HepG2 (cell line): ENCODE results near the gene PODXL2. TPM values are rescaled to one million over a fixed set of nuclear protein-coding genes. Genes with fewer than 3 reads are reported as not detected.

Experiments
- ATAC-seq: fragments of 200-7000 bp; cut with Tn5 transposase; 3 replicates; pipeline ENCODE4 v1.9.1; 2020; ENCODE audit warnings: mild to moderate bottlenecking, moderate library complexity
- BruUV-seq: library from RNA; stranded (reverse); fragments of 400-500 nt; replicated peaks from 2 replicates; lab custom pipeline; 2021; lab: Mats Ljungman, UMichigan
- CTCF ChIA-PET: fragments of 300-600 bp; formaldehyde crosslinking; extraction: SDS; loops from one replicate; lab custom pipeline; 2021; ENCODE audit warnings: low total read pairs, inconsistent platforms, low intra/inter-chr PET ratio; lab: Yijun Ruan, JAX
- POLR2A ChIA-PET: fragments of 350-600 bp; sonication (Branson Sonifier 250); formaldehyde crosslinking; loops from one replicate; lab custom pipeline; 2020; ENCODE audit warnings: antibody characterized with exemption, inconsistent platforms; lab: Yijun Ruan, JAX
- DNase-seq: peaks from one replicate; pipeline ENCODE4 v3.0.0-alpha.2; 2015; ENCODE audit warnings: low spot score
- FAIRE-seq: peaks from 3 replicates; lab custom pipeline; 2011; peaks lifted over from hg19 to GRCh38; lab: Jason Lieb, UNC
- H2AFZ ChIP-seq: one replicate; pipeline ENCODE4 v1.6.1; 2011; ENCODE audit warnings: low read length, inconsistent platforms
- H3K27ac ChIP-seq: fragments of 300-600 bp; 3 replicates; pipeline ENCODE4 v1.8.0; 2011; ENCODE audit warnings: mixed run types, mild to moderate bottlenecking, mixed read lengths, low read length, inconsistent platforms; ENCODE audit not compliant: insufficient read depth; ENCODE audit errors: extremely low read length
- H3K27me3 ChIP-seq, 2 experiments: fragments of 200-600 bp in 1 of 2; 2 replicates in 1 of 2; 3 replicates in 1 of 2; pipeline versions ENCODE4 v1.6.0 to v1.8.0; 2011; ENCODE audit warnings: low read length in 2 of 2, mild to moderate bottlenecking in 2 of 2, moderate library complexity in 2 of 2, inconsistent platforms in 1 of 2; ENCODE audit not compliant: insufficient read depth in 2 of 2, control insufficient read depth in 1 of 2
- H3K36me3 ChIP-seq, 2 experiments: fragments of 200-600 bp in 1 of 2; replicated peaks in 1 of 2; 2 replicates in 1 of 2; 3 replicates in 1 of 2; pipeline versions ENCODE4 v1.5.1 to v1.8.0; 2011; ENCODE audit warnings: low read length in 2 of 2, inconsistent platforms in 1 of 2; ENCODE audit not compliant: insufficient read depth in 2 of 2, control insufficient read depth in 1 of 2
- H3K4me1 ChIP-seq: 2 replicates; pipeline ENCODE4 v1.5.1; 2012; ENCODE audit warnings: low read length, inconsistent platforms; ENCODE audit not compliant: insufficient read depth
- H3K4me2 ChIP-seq: 2 replicates; pipeline ENCODE4 v1.6.0; 2011; ENCODE audit warnings: low read depth, low read length, inconsistent platforms
- H3K4me3 ChIP-seq, 3 experiments: fragments of 200-600 bp in 1 of 3; sonication (generic), shearing (Covaris generic) in 1 of 3; replicated peaks in 1 of 3; 2 replicates each; pipeline ENCODE4 v1.5.1; 2011 to 2016; ENCODE audit warnings: low read length in 3 of 3, inconsistent platforms in 2 of 3, low read depth in 2 of 3, mild to moderate bottlenecking in 2 of 3, control low read depth in 1 of 3, mixed read lengths in 1 of 3; ENCODE audit not compliant: insufficient read depth in 1 of 3
- H3K79me2 ChIP-seq: one replicate; pipeline ENCODE4 v1.6.1; 2011; ENCODE audit warnings: low read length, inconsistent platforms; ENCODE audit not compliant: insufficient read depth
- H3K9ac ChIP-seq: 2 replicates; pipeline ENCODE4 v1.6.0; 2011; ENCODE audit warnings: mild to moderate bottlenecking, low read depth, low read length, inconsistent platforms; ENCODE audit not compliant: insufficient read depth
- H3K9me3 ChIP-seq: 2 replicates; pipeline ENCODE4 v1.5.1; 2012; ENCODE audit warnings: mild to moderate bottlenecking, low read length
- H4K20me1 ChIP-seq: 2 replicates; pipeline ENCODE4 v1.6.0; 2011; ENCODE audit warnings: inconsistent platforms, mild to moderate bottlenecking, low read length, moderate library complexity; ENCODE audit not compliant: insufficient read depth
- CCDC6 ChIP-seq: sonication (generic); formaldehyde crosslinking; IDR thresholded peaks from 2 replicates; pipeline ENCODE4 v1.8.1; 2022; ENCODE audit warnings: mild to moderate bottlenecking, missing genetic modification reagents, moderate library complexity
- DMAP1 ChIP-seq: IDR thresholded peaks from 2 replicates; pipeline ENCODE4 v1.6.1; 2016
- MATR3 ChIP-seq: sonication (generic); formaldehyde crosslinking; IDR thresholded peaks from 2 replicates; pipeline ENCODE4 v1.4.0; 2020; ENCODE audit warnings: missing genetic modification reagents
- ONECUT2 ChIP-seq: sonication (generic); formaldehyde crosslinking; IDR thresholded peaks from 2 replicates; pipeline ENCODE4 v1.4.0; 2020; ENCODE audit warnings: missing genetic modification reagents
- TRIM24 ChIP-seq: sonication (generic); formaldehyde crosslinking; IDR thresholded peaks from 2 replicates; pipeline ENCODE4 v1.8.0; 2022; ENCODE audit warnings: mild to moderate bottlenecking, missing genetic modification reagents
- ZNF446 ChIP-seq: sonication (generic); formaldehyde crosslinking; IDR thresholded peaks from 2 replicates; pipeline ENCODE4 v1.5.0; 2020; ENCODE audit warnings: mild to moderate bottlenecking, missing genetic modification reagents
- ZNF777 ChIP-seq: sonication (generic); formaldehyde crosslinking; IDR thresholded peaks from 2 replicates; pipeline ENCODE4 v1.4.0; 2020; ENCODE audit warnings: missing genetic modification reagents
- WGBS: methylation state at CpG from one replicate; pipeline ENCODE4 v1.1.6; 2017; ENCODE audit warnings: low lambda C conversion rate; 5-methylcytosine and 5-hydroxymethylcytosine counted together
- in situ Hi-C: cut with HindIII; loops from 2 replicates; pipeline ENCODE4 v1.10.0; 2017; ENCODE audit warnings: low pct_unique_long_range_greater_than_20kb; ENCODE audit not compliant: extremely low pct_ligation_motif_present
- intact Hi-C: fragments of 100-400 bp; cut with micrococcal nuclease; formaldehyde crosslinking; loops from one replicate; pipeline ENCODE4 v1.10.0; 2022; ENCODE audit not compliant: unreplicated experiment
- polyA plus RNA-seq, 8 experiments: library from polyadenylated mRNA; depleted of rRNA in 3 of 8; stranded (reverse) in 7 of 8; unstranded in 1 of 8; fragments of >200 nt; fragmentation: Illumina TruSeq in 4 of 8; extraction: Trizol in 4 of 8; gene quantifications; 2 replicates each; pipeline versions ENCODE4 v1.2.1 to v1.2.3, GENCODE V29; 2011 to 2016; ENCODE audit warnings: low read depth in 4 of 8, missing spikeins in 1 of 8, mixed read lengths in 1 of 8; ENCODE audit not compliant: insufficient read depth in 1 of 8
- total RNA-seq, 5 experiments: library from RNA; depleted of rRNA; stranded (reverse); fragments of >200 nt; fragmentation: Illumina TruSeq; extraction: Trizol; gene quantifications; 2 replicates each; pipeline ENCODE4 v1.2.3, GENCODE V29; 2016; ENCODE audit warnings: low read depth in 1 of 5
- TF ChIP-seq, protein P1 (sequence below): sonication (generic); formaldehyde crosslinking; IDR thresholded peaks from 2 replicates; pipeline ENCODE4 v1.5.0; 2020; ENCODE audit warnings: mild to moderate bottlenecking, missing genetic modification reagents
- TF ChIP-seq, protein P2 (sequence below): sonication (generic); formaldehyde crosslinking; IDR thresholded peaks from 2 replicates; pipeline ENCODE4 v1.4.0; 2020; ENCODE audit warnings: missing genetic modification reagents; ENCODE audit errors: not compliant biosample characterization
- TF ChIP-seq, protein P3 (sequence below): sonication (generic); formaldehyde crosslinking; conservative IDR thresholded peaks from 2 replicates; pipeline ENCODE4 v1.4.0; 2020; ENCODE audit warnings: missing genetic modification reagents
- TF ChIP-seq, protein P4 (sequence below): sonication (generic); formaldehyde crosslinking; IDR thresholded peaks from 2 replicates; pipeline ENCODE4 v1.9.0; 2021; ENCODE audit warnings: missing genetic modification reagents, mild to moderate bottlenecking, borderline replicate concordance
- TF ChIP-seq, protein P5 (sequence below): IDR thresholded peaks from 2 replicates; pipeline ENCODE4 v1.6.1; 2016; ENCODE audit warnings: missing biosample characterization, missing genetic modification reagents, low read depth
- TF ChIP-seq, protein P6 (sequence below): sonication (generic); formaldehyde crosslinking; IDR thresholded peaks from 2 replicates; pipeline ENCODE4 v1.4.0; 2020; ENCODE audit warnings: missing genetic modification reagents
- TF ChIP-seq, protein P7 (sequence below), 2 experiments: sonication (generic) in 1 of 2; formaldehyde crosslinking in 1 of 2; IDR thresholded peaks; 2 replicates each; pipeline versions ENCODE4 v1.4.0 to v1.6.1; 2018 to 2020; ENCODE audit warnings: missing genetic modification reagents in 2 of 2, borderline replicate concordance in 1 of 2, low read depth in 1 of 2, mild to moderate bottlenecking in 1 of 2, missing biosample characterization in 1 of 2

Gene PODXL2
- total and polyA plus RNA-seq, 2 of the 13 experiments (the other 11 are each of a cell fraction or from before 2014, with no cell fraction given) = 20.4 to 25.1 TPM

DNA sequence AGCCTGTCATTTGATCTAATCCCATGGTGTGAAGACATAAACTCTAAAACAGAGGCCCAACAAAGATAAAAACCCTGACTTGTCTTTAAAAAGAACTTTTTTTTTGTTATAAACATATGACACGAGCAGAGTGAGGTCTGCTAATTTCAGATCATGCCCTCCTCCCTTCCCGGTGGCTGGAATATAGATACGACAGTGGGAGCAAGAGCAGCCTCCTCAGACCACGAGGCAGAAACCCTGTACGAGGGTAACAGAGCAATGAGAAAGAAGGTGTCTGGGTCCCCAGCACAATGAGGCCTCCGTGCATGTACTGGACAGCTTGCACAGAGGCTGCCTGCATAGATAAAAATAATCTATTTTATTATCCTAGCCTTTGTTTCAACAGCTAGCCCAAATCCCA lies 44.3 kb upstream of the PODXL2 start:
- in situ Hi-C loops = no loop called here
- TF ChIP-seq, protein P1, sequence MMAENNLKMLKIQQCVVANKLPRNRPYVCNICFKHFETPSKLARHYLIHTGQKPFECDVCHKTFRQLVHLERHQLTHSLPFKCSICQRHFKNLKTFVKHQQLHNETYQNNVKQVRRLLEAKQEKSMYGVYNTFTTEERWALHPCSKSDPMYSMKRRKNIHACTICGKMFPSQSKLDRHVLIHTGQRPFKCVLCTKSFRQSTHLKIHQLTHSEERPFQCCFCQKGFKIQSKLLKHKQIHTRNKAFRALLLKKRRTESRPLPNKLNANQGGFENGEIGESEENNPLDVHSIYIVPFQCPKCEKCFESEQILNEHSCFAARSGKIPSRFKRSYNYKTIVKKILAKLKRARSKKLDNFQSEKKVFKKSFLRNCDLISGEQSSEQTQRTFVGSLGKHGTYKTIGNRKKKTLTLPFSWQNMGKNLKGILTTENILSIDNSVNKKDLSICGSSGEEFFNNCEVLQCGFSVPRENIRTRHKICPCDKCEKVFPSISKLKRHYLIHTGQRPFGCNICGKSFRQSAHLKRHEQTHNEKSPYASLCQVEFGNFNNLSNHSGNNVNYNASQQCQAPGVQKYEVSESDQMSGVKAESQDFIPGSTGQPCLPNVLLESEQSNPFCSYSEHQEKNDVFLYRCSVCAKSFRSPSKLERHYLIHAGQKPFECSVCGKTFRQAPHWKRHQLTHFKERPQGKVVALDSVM = no peak
- TF ChIP-seq, protein P2, sequence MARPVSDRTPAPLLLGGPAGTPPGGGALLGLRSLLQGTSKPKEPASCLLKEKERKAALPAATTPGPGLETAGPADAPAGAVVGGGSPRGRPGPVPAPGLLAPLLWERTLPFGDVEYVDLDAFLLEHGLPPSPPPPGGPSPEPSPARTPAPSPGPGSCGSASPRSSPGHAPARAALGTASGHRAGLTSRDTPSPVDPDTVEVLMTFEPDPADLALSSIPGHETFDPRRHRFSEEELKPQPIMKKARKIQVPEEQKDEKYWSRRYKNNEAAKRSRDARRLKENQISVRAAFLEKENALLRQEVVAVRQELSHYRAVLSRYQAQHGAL (CRISPR knock-in tag) = no peak
- TF ChIP-seq, protein P3, sequence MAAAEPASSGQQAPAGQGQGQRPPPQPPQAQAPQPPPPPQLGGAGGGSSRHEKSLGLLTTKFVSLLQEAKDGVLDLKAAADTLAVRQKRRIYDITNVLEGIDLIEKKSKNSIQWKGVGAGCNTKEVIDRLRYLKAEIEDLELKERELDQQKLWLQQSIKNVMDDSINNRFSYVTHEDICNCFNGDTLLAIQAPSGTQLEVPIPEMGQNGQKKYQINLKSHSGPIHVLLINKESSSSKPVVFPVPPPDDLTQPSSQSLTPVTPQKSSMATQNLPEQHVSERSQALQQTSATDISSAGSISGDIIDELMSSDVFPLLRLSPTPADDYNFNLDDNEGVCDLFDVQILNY = no peak
- TF ChIP-seq, protein P4, sequence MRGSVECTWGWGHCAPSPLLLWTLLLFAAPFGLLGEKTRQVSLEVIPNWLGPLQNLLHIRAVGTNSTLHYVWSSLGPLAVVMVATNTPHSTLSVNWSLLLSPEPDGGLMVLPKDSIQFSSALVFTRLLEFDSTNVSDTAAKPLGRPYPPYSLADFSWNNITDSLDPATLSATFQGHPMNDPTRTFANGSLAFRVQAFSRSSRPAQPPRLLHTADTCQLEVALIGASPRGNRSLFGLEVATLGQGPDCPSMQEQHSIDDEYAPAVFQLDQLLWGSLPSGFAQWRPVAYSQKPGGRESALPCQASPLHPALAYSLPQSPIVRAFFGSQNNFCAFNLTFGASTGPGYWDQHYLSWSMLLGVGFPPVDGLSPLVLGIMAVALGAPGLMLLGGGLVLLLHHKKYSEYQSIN (CRISPR knock-in tag) = no peak
- TF ChIP-seq ZNF446 (CRISPR knock-in tag) = no peak
- TF ChIP-seq, protein P5, sequence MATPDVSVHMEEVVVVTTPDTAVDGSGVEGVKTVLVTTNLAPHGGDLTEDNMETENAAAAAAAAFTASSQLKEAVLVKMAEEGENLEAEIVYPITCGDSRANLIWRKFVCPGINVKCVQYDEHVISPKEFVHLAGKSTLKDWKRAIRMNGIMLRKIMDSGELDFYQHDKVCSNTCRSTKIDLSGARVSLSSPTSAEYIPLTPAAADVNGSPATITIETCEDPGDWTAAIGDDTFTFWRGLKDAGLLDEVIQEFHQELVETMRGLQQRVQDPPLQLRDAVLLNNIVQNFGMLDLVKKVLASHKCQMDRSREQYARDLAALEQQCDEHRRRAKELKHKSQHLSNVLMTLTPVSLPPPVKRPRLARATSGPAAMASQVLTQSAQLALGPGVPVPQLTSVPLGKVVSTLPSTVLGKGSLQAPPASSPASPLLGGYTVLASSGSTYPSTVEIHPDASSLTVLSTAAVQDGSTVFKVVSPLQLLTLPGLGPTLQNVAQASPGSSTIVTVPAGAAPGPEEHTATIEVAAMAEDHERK = no peak
- TF ChIP-seq DMAP1 (CRISPR knock-in tag) = no peak
- TF ChIP-seq, protein P6, sequence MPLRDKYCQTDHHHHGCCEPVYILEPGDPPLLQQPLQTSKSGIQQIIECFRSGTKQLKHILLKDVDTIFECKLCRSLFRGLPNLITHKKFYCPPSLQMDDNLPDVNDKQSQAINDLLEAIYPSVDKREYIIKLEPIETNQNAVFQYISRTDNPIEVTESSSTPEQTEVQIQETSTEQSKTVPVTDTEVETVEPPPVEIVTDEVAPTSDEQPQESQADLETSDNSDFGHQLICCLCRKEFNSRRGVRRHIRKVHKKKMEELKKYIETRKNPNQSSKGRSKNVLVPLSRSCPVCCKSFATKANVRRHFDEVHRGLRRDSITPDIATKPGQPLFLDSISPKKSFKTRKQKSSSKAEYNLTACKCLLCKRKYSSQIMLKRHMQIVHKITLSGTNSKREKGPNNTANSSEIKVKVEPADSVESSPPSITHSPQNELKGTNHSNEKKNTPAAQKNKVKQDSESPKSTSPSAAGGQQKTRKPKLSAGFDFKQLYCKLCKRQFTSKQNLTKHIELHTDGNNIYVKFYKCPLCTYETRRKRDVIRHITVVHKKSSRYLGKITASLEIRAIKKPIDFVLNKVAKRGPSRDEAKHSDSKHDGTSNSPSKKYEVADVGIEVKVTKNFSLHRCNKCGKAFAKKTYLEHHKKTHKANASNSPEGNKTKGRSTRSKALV (CRISPR knock-in tag) = no peak
- no peak for TF ChIP-seq ONECUT2
- no peak for TF ChIP-seq MATR3 (CRISPR knock-in tag)
- TF ChIP-seq, protein P7, sequence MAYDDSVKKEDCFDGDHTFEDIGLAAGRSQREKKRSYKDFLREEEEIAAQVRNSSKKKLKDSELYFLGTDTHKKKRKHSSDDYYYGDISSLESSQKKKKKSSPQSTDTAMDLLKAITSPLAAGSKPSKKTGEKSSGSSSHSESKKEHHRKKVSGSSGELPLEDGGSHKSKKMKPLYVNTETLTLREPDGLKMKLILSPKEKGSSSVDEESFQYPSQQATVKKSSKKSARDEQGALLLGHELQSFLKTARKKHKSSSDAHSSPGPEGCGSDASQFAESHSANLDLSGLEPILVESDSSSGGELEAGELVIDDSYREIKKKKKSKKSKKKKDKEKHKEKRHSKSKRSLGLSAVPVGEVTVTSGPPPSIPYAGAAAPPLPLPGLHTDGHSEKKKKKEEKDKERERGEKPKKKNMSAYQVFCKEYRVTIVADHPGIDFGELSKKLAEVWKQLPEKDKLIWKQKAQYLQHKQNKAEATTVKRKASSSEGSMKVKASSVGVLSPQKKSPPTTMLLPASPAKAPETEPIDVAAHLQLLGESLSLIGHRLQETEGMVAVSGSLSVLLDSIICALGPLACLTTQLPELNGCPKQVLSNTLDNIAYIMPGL (CRISPR knock-in tag; IDR thresholded peaks at IDR 0.05; ENCODE audit: borderline replicate concordance in 1 of 2, low read depth in 1 of 2) = no peak
- TF ChIP-seq TRIM24 (CRISPR knock-in tag) = no peak
- no peak for TF ChIP-seq ZNF777
- no peak for TF ChIP-seq CCDC6

More for the DNA sequence above, 44.3 kb upstream of the PODXL2 start:
- no peak overlapping the region for H3K4me2 ChIP-seq
- BruUV-seq = no TSS peak
- FAIRE-seq (no peak), DNase-seq (no peak), ATAC-seq (no peak)
- H3K79me2 ChIP-seq = peaks cover 23% of the 10 kb centered on the region
- peaks cover 18% of the 10 kb centered on the region; the same call in 1 of the 2 replicates for H4K20me1 ChIP-seq
- no peak overlapping the region for H3K4me3 ChIP-seq
- intact Hi-C loops = no loop called here
- H3K9me3 ChIP-seq = no peaks in the 10 kb centered on the region
- POLR2A ChIA-PET = no interaction called here
- no peak overlapping the region for H2AFZ ChIP-seq
- H3K4me1 ChIP-seq = peaks cover 23% of the 10 kb centered on the region
- no peak overlapping the region for H3K9ac ChIP-seq
- peaks cover 1 to 12% of the 10 kb centered on the region in 2 experiments; a peak in 1 of 5 replicates for H3K36me3 ChIP-seq
- H3K27me3 ChIP-seq = no peaks in the 10 kb centered on the region; a peak in 1 of 5 replicates
- CTCF ChIA-PET = no interaction called here
- 98% methylated on average over 6 of the region's 6 CpGs for WGBS
- H3K27ac ChIP-seq = no peak overlapping the region
